ENCODE data around the gene ORC5.

Gene ORC5

GRCh38 chr7:104152468-104152867 lies 55.3 kb downstream of the ORC5 start:
- H3K4me3 ChIP-seq (ENCODE audit: low read length), result no peak overlapping the region
- H3K4me1 ChIP-seq (ENCODE audit: control insufficient read depth, insufficient read depth, low read length), result no peaks in the 10 kb centered on the region
- H3K36me3 ChIP-seq (ENCODE audit: control insufficient read depth, insufficient read depth, low read length, severe bottlenecking), result peaks cover 19% of the 10 kb centered on the region
- H3K9me3 ChIP-seq (ENCODE audit: control insufficient read depth, low read length), result no peaks in the 10 kb centered on the region
- no peak for DNase-seq (ENCODE audit: low read depth)
- H3K27me3 ChIP-seq (replicated peaks; ENCODE audit: control insufficient read depth, insufficient read depth, low read length), result no peaks in the 10 kb centered on the region
- no peak overlapping the region for H3K9ac ChIP-seq (ENCODE audit: low read length)

GRCh38 chr7:104150470-104150869 lies 57.3 kb downstream of the ORC5 start:
- Histone ChIP-seq H3K4me1 (ENCODE audit: control insufficient read depth, insufficient read depth, low read length) (no peaks in the 10 kb centered on the region), H3K36me3 (ENCODE audit: control insufficient read depth, insufficient read depth, low read length, severe bottlenecking) (peaks cover 22% of the 10 kb centered on the region), H3K27me3 (replicated peaks; ENCODE audit: control insufficient read depth, insufficient read depth, low read length) (no peaks in the 10 kb centered on the region), H3K4me3 (ENCODE audit: low read length) (no peak overlapping the region), H3K9me3 (ENCODE audit: control insufficient read depth, low read length) (no peaks in the 10 kb centered on the region), H3K9ac (ENCODE audit: low read length) (no peak overlapping the region)
- DNase-seq (ENCODE audit: low read depth), result no peak

- no peak for DNase-seq (ENCODE audit: low read depth)
- Histone ChIP-seq H3K9ac (ENCODE audit: low read length) (no peak overlapping the region), H3K4me1 (ENCODE audit: control insufficient read depth, insufficient read depth, low read length) (no peaks in the 10 kb centered on the region), H3K36me3 (ENCODE audit: control insufficient read depth, insufficient read depth, low read length, severe bottlenecking) (peaks cover 29% of the 10 kb centered on the region), H3K4me3 (ENCODE audit: low read length) (no peak overlapping the region), H3K9me3 (ENCODE audit: control insufficient read depth, low read length) (no peaks in the 10 kb centered on the region), H3K27me3 (replicated peaks; ENCODE audit: control insufficient read depth, insufficient read depth, low read length) (no peaks in the 10 kb centered on the region)
These were observed 58.0 kb downstream of the ORC5 start for GRCh38 chr7:104149822-104150221.

GRCh38 chr7:104142147-104142546 lies 65.7 kb downstream of the ORC5 start:
- Histone ChIP-seq H3K9me3 (ENCODE audit: control insufficient read depth, low read length) (no peaks in the 10 kb centered on the region), H3K36me3 (ENCODE audit: control insufficient read depth, insufficient read depth, low read length, severe bottlenecking) (peaks cover 18% of the 10 kb centered on the region), H3K9ac (ENCODE audit: low read length) (no peak overlapping the region), H3K4me1 (ENCODE audit: control insufficient read depth, insufficient read depth, low read length) (peaks cover 9% of the 10 kb centered on the region), H3K27me3 (replicated peaks; ENCODE audit: control insufficient read depth, insufficient read depth, low read length) (no peaks in the 10 kb centered on the region), H3K4me3 (ENCODE audit: low read length) (no peak overlapping the region)
- no peak for DNase-seq (ENCODE audit: low read depth)

GRCh38 chr7:104137971-104138370 lies 69.8 kb downstream of the ORC5 start:
- Histone ChIP-seq H3K9ac (ENCODE audit: low read length) (no peak overlapping the region), H3K36me3 (ENCODE audit: control insufficient read depth, insufficient read depth, low read length, severe bottlenecking) (peaks cover 15% of the 10 kb centered on the region), H3K4me1 (ENCODE audit: control insufficient read depth, insufficient read depth, low read length) (peaks cover 18% of the 10 kb centered on the region), H3K27me3 (replicated peaks; ENCODE audit: control insufficient read depth, insufficient read depth, low read length) (no peaks in the 10 kb centered on the region), H3K4me3 (ENCODE audit: low read length) (no peak overlapping the region), H3K9me3 (ENCODE audit: control insufficient read depth, low read length) (no peaks in the 10 kb centered on the region)
- DNase-seq (ENCODE audit: low read depth), result peak; percentile 22

GRCh38 chr7:104137511-104137910 lies 70.3 kb downstream of the ORC5 start:
- Histone ChIP-seq H3K9me3 (ENCODE audit: control insufficient read depth, low read length) (no peaks in the 10 kb centered on the region), H3K27me3 (replicated peaks; ENCODE audit: control insufficient read depth, insufficient read depth, low read length) (no peaks in the 10 kb centered on the region), H3K4me3 (ENCODE audit: low read length) (no peak overlapping the region), H3K9ac (ENCODE audit: low read length) (no peak overlapping the region), H3K4me1 (ENCODE audit: control insufficient read depth, insufficient read depth, low read length) (peaks cover 18% of the 10 kb centered on the region), H3K36me3 (ENCODE audit: control insufficient read depth, insufficient read depth, low read length, severe bottlenecking) (peaks cover 19% of the 10 kb centered on the region)
- DNase-seq (ENCODE audit: low read depth), result no peak

- H3K4me1 ChIP-seq (ENCODE audit: control insufficient read depth, insufficient read depth, low read length), result peaks cover 18% of the 10 kb centered on the region
- no peak for DNase-seq (ENCODE audit: low read depth)
- no peak overlapping the region for H3K9ac ChIP-seq (ENCODE audit: low read length)
- no peaks in the 10 kb centered on the region for H3K27me3 ChIP-seq (replicated peaks; ENCODE audit: control insufficient read depth, insufficient read depth, low read length)
- H3K36me3 ChIP-seq (ENCODE audit: control insufficient read depth, insufficient read depth, low read length, severe bottlenecking), result peaks cover 25% of the 10 kb centered on the region
- H3K9me3 ChIP-seq (ENCODE audit: control insufficient read depth, low read length), result no peaks in the 10 kb centered on the region
- no peak overlapping the region for H3K4me3 ChIP-seq (ENCODE audit: low read length)
These were observed 70.8 kb downstream of the ORC5 start for GRCh38 chr7:104136981-104137380.

- Histone ChIP-seq H3K27me3 (replicated peaks; ENCODE audit: control insufficient read depth, insufficient read depth, low read length) (no peaks in the 10 kb centered on the region), H3K4me1 (ENCODE audit: control insufficient read depth, insufficient read depth, low read length) (peaks cover 18% of the 10 kb centered on the region), H3K9me3 (ENCODE audit: control insufficient read depth, low read length) (no peaks in the 10 kb centered on the region), H3K36me3 (ENCODE audit: control insufficient read depth, insufficient read depth, low read length, severe bottlenecking) (peaks cover 27% of the 10 kb centered on the region), H3K4me3 (ENCODE audit: low read length) (no peak overlapping the region), H3K9ac (ENCODE audit: low read length) (no peak overlapping the region)
- DNase-seq (ENCODE audit: low read depth), result no peak
These were observed 71.3 kb downstream of the ORC5 start for GRCh38 chr7:104136561-104136960.

- no peak overlapping the region for H3K4me3 ChIP-seq (ENCODE audit: low read length)
- peaks cover 18% of the 10 kb centered on the region for H3K4me1 ChIP-seq (ENCODE audit: control insufficient read depth, insufficient read depth, low read length)
- H3K9ac ChIP-seq (ENCODE audit: low read length), result no peak overlapping the region
- H3K27me3 ChIP-seq (replicated peaks; ENCODE audit: control insufficient read depth, insufficient read depth, low read length), result no peaks in the 10 kb centered on the region
- H3K9me3 ChIP-seq (ENCODE audit: control insufficient read depth, low read length), result no peaks in the 10 kb centered on the region
- DNase-seq (ENCODE audit: low read depth), result no peak
- peaks cover 28% of the 10 kb centered on the region for H3K36me3 ChIP-seq (ENCODE audit: control insufficient read depth, insufficient read depth, low read length, severe bottlenecking)
These were observed 71.9 kb downstream of the ORC5 start for GRCh38 chr7:104135760-104136558.

- no peaks in the 10 kb centered on the region for H3K9me3 ChIP-seq (ENCODE audit: control insufficient read depth, low read length)
- H3K36me3 ChIP-seq (ENCODE audit: control insufficient read depth, insufficient read depth, low read length, severe bottlenecking), result peaks cover 50% of the 10 kb centered on the region
- peaks cover 14% of the 10 kb centered on the region for H3K4me1 ChIP-seq (ENCODE audit: control insufficient read depth, insufficient read depth, low read length)
- DNase-seq (ENCODE audit: low read depth), result no peak
- no peak overlapping the region for H3K4me3 ChIP-seq (ENCODE audit: low read length)
- H3K9ac ChIP-seq (ENCODE audit: low read length), result no peak overlapping the region
- no peaks in the 10 kb centered on the region for H3K27me3 ChIP-seq (replicated peaks; ENCODE audit: control insufficient read depth, insufficient read depth, low read length)
These were observed 74.6 kb downstream of the ORC5 start for GRCh38 chr7:104133238-104133637.

- Histone ChIP-seq H3K9me3 (ENCODE audit: control insufficient read depth, low read length) (no peaks in the 10 kb centered on the region), H3K27me3 (replicated peaks; ENCODE audit: control insufficient read depth, insufficient read depth, low read length) (no peaks in the 10 kb centered on the region), H3K36me3 (ENCODE audit: control insufficient read depth, insufficient read depth, low read length, severe bottlenecking) (peaks cover 44% of the 10 kb centered on the region), H3K4me3 (ENCODE audit: low read length) (no peak overlapping the region), H3K4me1 (ENCODE audit: control insufficient read depth, insufficient read depth, low read length) (peaks cover 13% of the 10 kb centered on the region), H3K9ac (ENCODE audit: low read length) (no peak overlapping the region)
- DNase-seq (ENCODE audit: low read depth), result no peak
These were observed 77.1 kb downstream of the ORC5 start for GRCh38 chr7:104130726-104131125.

- H3K9ac ChIP-seq (ENCODE audit: low read length), result no peak overlapping the region
- peaks cover 45% of the 10 kb centered on the region for H3K36me3 ChIP-seq (ENCODE audit: control insufficient read depth, insufficient read depth, low read length, severe bottlenecking)
- H3K4me1 ChIP-seq (ENCODE audit: control insufficient read depth, insufficient read depth, low read length), result peaks cover 12% of the 10 kb centered on the region
- no peak overlapping the region for H3K4me3 ChIP-seq (ENCODE audit: low read length)
- H3K27me3 ChIP-seq (replicated peaks; ENCODE audit: control insufficient read depth, insufficient read depth, low read length), result no peaks in the 10 kb centered on the region
- no peak for DNase-seq (ENCODE audit: low read depth)
- no peaks in the 10 kb centered on the region for H3K9me3 ChIP-seq (ENCODE audit: control insufficient read depth, low read length)
These were observed 80.6 kb downstream of the ORC5 start for GRCh38 chr7:104127204-104127603.
